T-helper 2 cell (primary cell): ENCODE results near the gene CPLANE1.
A peak's percentile ranks its signal among the peaks of the same experiment; 100 is the strongest.
"Not testable (repeated sequence)": the region's sequence is repeated elsewhere in the genome, so short reads cannot be mapped to it uniquely, and the experiment has no call there.

ENCODE experiments used
- DNase-seq, 5 experiments: peaks; one replicate each; pipeline versions ENCODE4 v3.0.0 to v3.0.0-alpha.2; 2012 to 2022

The CPLANE1 gene

DNA sequence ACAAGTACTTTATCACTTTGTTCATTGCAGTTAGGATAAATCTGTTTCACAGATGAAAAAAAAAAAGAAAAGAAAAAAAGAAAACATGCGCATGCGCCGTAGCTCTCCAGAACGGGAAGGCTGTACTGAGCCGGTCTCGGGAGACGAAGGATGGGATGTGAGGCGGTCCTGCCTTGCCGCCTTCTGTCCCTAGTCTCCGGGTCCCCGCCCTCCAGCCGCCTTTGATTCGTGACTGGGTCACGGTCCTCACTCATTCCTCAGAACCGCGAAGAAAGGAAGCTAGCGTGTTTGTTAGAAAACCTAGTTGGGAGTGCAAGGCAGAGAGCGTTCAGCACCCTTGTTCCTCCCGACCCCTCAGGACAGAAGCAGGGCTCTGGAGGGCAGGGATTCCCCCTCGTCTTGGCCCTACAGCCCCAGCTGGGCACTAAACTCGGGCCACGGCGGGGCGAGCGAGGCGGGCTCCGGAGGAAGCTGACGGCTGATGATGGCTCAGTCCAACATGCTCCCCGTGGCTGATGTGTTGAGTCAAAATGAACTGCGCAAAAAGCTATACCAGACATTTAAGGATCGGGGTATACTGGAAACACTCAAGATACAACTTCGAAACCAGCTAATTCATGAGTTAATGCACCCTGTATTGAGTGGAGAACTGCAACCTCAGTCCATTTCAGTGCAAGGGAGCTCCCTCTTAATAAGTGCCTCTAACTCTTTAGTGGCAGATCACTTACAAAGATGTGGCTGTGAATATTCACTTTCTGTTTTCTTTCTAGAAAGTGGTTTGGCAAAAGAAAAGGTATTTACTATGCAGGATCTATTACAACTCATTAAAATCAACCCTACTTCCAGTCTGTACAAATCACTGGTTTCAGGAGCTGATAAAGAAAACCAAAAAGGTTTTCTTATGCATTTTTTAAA, 40.0 kb downstream of the CPLANE1 start:
- peak in 2 of 5 experiments; percentile 23 to 35 for DNase-seq

GRCh38 chr5:37207802-37208201, 41.4 kb downstream of the CPLANE1 start:
- DNase-seq, result no peak

DNA sequence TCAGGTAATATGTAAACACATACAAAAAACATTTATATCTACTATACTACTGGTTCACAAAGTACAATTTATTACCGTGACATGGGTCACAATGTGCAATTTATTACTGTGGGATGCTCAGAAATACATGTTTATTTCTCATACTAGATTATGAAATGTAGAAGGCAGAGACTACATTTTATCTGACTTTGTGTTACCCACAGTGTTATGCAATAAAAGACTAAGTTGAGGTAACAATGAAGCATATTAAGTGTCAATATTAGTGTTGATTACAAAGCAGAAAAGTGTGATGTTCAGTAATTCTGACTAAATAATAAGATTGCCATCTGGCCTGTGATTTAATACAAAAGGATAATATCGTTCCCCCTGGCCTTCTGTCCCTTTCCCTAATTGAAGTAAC, 42.4 kb downstream of the CPLANE1 start:
- DNase-seq, result no peak

DNA sequence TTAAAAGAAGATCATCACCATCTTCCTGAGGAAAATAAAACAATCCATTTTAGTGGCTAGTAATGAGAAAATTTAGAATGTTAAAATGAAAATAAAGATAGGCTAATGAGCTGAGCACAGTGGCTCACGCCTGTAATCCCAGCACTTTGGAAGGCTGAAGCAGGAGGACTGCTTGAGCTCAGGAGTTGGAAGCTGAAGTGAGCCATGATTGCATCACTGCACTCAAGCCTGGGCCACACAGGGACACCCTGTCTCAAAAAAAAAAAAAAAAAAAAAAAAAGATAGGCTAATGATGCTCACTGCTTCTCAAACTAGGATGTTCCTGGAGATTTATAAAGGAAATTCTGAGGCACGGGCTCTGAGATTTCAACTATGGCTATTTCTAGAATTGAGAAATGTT, 50.3 kb downstream of the CPLANE1 start:
- DNase-seq, result no peak

GRCh38 chr5:37198061-37198460, 51.1 kb downstream of the CPLANE1 start:
- peak in 1 of 5 experiments; percentile 30 for DNase-seq

GRCh38 chr5:37197340-37198050, 51.7 kb downstream of the CPLANE1 start:
- DNase-seq, result peak in 1 of 5 experiments; percentile 72

DNA sequence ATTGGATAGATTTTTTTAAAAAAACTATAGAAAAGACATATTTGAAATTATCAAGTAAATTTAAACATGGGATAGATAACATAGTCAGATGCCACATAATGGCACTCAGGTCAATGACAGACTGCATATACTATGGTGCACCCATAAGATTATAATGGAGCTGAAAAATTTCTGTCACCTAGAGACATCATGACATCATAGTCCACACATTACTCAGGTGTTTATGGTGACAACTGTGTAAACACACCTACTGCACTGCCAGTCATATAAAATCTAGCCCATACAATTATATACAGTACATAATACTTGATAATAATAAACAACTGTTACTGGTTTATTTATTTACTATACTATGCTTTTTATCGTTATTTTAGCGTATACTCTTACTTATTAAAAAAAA, 58.6 kb downstream of the CPLANE1 start:
- DNase-seq, result no peak

GRCh38 chr5:37189355-37189754, 59.8 kb downstream of the CPLANE1 start:
- no peak for DNase-seq

- DNase-seq, result no peak
These were observed 61.7 kb downstream of the CPLANE1 start for GRCh38 chr5:37187465-37187977.

DNA sequence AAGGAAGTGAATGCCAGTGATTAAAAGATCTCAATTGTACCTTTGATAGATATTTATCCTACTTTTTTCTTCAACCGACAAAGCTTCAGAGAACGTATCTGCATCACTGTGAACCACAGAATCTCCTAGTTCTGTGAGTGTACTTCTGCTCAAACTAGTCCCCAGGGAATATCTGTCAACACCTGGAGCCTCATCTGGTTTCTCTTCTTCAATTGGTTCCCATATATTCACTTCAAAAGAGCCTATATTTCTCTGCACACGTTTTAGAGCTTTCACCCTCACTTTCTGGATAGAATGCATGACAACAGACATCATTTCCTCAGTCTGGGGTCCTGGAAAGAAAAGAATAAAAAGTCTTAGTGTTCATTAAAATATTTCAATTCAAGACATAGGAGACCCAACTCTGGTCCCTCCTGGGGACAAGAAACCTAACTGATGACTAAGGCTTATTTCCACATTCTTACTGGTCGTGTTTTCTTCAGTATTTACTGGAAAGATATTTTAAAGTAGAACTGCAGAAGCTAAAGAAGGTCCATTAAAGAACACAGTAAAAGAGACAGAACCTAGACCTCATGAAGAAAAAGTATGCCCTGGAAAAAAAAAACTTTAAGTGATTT, 64.3 kb downstream of the CPLANE1 start:
- no peak for DNase-seq

- DNase-seq, result no peak
These were observed 66.5 kb downstream of the CPLANE1 start for GRCh38 chr5:37182667-37183066.

- no peak for DNase-seq
These were observed 74.2 kb downstream of the CPLANE1 start for GRCh38 chr5:37174928-37175327.

- no peak for DNase-seq
These were observed 76.2 kb downstream of the CPLANE1 start for GRCh38 chr5:37172957-37173356.

DNA sequence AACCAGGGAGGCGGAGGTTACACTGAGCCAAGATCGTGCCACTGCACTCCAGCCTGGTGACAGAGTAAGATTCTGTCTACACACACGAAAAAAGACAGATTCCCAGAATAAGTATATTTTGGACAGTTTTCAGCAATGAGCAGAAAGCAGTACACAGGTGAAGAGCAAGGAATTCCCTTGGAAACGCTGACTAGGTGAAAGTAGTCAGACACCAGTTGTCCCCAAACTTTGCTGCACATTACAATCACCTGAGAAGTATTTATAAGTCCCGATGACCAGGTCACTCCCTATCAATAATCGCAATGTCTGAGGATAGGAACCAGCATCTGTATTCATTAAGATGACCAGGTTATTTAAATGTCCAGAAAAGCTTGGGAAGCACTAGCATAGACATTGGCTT, 78.3 kb downstream of the CPLANE1 start:
- DNase-seq, result no peak

GRCh38 chr5:37166197-37166596, 83.0 kb downstream of the CPLANE1 start:
- DNase-seq, result no peak

GRCh38 chr5:37165761-37166160, 83.4 kb downstream of the CPLANE1 start:
- DNase-seq, result no peak

GRCh38 chr5:37153661-37154060, 95.5 kb downstream of the CPLANE1 start:
- peak in 1 of 5 experiments; percentile 52 for DNase-seq

- no peak for DNase-seq
These were observed 102.3 kb downstream of the CPLANE1 start for GRCh38 chr5:37146896-37147295.

DNA sequence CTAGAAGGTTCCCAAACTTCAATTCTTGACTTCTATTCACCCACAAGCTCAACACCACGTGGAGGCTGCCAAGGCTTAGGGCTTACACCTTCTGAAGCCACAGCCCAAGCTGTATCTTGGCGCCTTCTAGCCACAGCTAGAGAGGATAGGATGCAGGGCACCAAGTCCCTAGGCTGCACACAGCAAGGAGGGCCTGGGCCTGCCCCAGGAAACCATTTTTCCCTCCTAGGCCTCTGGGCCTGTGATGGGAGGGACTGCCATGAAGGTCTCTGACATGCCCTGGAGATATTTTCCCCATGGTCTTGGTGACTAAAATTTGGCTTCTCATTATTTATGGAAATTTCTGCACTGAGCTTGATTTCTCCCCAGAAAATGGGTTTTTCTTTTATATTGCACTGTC, 112.5 kb downstream of the CPLANE1 start:
- DNase-seq, result no peak

DNA sequence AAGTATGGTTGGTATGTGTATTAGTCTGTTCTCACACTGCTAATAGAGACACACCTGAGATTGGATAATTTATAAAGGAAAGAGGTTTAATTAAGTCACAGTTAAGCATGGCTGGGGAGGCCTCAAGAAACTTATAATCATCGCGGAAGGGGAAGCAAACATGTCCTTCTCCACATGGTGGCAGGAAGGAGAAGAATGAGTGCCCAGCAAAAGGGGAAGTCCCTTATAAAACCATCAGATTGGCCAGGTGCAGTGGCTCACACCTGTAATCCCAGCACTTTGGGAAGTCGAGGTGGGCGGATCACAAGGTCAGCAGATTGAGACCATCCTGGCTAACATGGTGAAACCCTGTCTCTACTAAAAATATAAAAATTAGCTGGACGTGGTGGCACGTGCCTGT, 113.9 kb downstream of the CPLANE1 start:
- not testable (repeated sequence) for DNase-seq

DNA sequence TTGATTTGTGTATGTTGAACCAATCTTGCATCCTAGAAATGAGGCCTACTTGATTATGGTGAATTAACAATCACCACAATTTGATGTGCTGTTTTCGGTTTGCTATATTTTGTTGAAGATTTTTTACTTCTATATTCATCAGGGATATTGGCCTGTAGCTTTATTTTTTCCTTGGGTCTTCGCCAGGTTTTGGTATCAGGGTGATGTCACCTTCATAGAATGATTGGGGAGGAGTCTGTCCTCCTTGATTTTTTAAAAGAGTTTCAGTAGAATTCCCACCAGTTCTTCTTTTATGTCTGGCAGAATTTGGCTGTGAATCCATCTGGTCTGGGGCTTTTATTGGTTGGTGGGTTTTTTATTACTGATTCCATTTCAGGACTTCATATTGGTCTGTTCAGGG, 115.2 kb downstream of the CPLANE1 start:
- DNase-seq, result no peak

- no peak for DNase-seq
These were observed 116.5 kb downstream of the CPLANE1 start for GRCh38 chr5:37132646-37133045.

GRCh38 chr5:37121465-37121864, 127.7 kb downstream of the CPLANE1 start:
- DNase-seq, result peak in 1 of 5 experiments; percentile 57
